CD14-positive monocyte (primary cell): ENCODE results near the gene ILDR1. TPM values are rescaled to one million over a fixed set of nuclear protein-coding genes. Genes with fewer than 3 reads are reported as not detected.

Source experiments
- DNase-seq, 3 donors: peaks; one replicate each; pipeline ENCODE4 v3.0.0-alpha.2; 2011 to 2022
- H2AFZ ChIP-seq: 2 replicates; pipeline ENCODE4 v1.6.0; 2012; ENCODE audit warnings: mild to moderate bottlenecking, low read depth, low read length, inconsistent platforms; ENCODE audit not compliant: insufficient read depth, poor library complexity, severe bottlenecking
- H3K27ac ChIP-seq, 2 donors: 1 replicate in 1 of 2; 2 replicates in 1 of 2; pipeline ENCODE4 v1.5.1; 2012 to 2013; ENCODE audit warnings: low read length in 2 of 2, control low read depth in 1 of 2, inconsistent platforms in 1 of 2, low read depth in 1 of 2, mild to moderate bottlenecking in 1 of 2
- H3K27me3 ChIP-seq, 2 donors: one replicate each; pipeline versions ENCODE4 v1.6.0 to v1.6.1; 2011 to 2013; ENCODE audit warnings: low read length in 2 of 2; ENCODE audit not compliant: control insufficient read depth in 2 of 2, insufficient read depth in 2 of 2
- H3K36me3 ChIP-seq, 2 donors: replicated peaks in 1 of 2; 1 replicate in 1 of 2; 2 replicates in 1 of 2; pipeline versions ENCODE4 v1.5.1 to v1.6.1; 2012 to 2013; ENCODE audit warnings: low read length in 2 of 2, control low read depth in 1 of 2, inconsistent platforms in 1 of 2, mild to moderate bottlenecking in 1 of 2; ENCODE audit not compliant: insufficient read depth in 2 of 2, control insufficient read depth in 1 of 2
- H3K4me1 ChIP-seq, 2 donors: 1 replicate in 1 of 2; 2 replicates in 1 of 2; pipeline versions ENCODE4 v1.5.1 to v1.6.1; 2012 to 2013; ENCODE audit warnings: low read length in 2 of 2, control low read depth in 1 of 2, inconsistent platforms in 1 of 2, mild to moderate bottlenecking in 1 of 2, moderate library complexity in 1 of 2; ENCODE audit not compliant: insufficient read depth in 2 of 2, control insufficient read depth in 1 of 2
- H3K4me2 ChIP-seq: replicated peaks from 2 replicates; pipeline ENCODE3; 2012; ENCODE audit warnings: low read length, moderate library complexity, mild to moderate bottlenecking; ENCODE audit not compliant: poor library complexity, severe bottlenecking; ENCODE audit errors: extremely low read depth
- H3K4me3 ChIP-seq, 3 experiments: fragments of 200-600 bp in 1 of 3; sonication (generic) in 1 of 3; replicated peaks in 1 of 3; 1 replicate in 2 of 3; 2 replicates in 1 of 3; pipeline ENCODE4 v1.5.1; 2011 to 2013; ENCODE audit warnings: low read length in 3 of 3, mild to moderate bottlenecking in 3 of 3, control low read depth in 2 of 3, low read depth in 2 of 3, inconsistent platforms in 1 of 3, moderate library complexity in 1 of 3
- H3K79me2 ChIP-seq: 2 replicates; pipeline ENCODE4 v1.6.0; 2012; ENCODE audit warnings: mild to moderate bottlenecking, control low read depth, inconsistent platforms, low read length, moderate library complexity; ENCODE audit not compliant: insufficient read depth
- H3K9ac ChIP-seq: 2 replicates; pipeline ENCODE4 v1.6.0; 2017; ENCODE audit warnings: low read length, mild to moderate bottlenecking; ENCODE audit not compliant: insufficient read depth, poor library complexity, severe bottlenecking
- H3K9me3 ChIP-seq, 2 donors: replicated peaks in 1 of 2; 1 replicate in 1 of 2; 2 replicates in 1 of 2; pipeline versions ENCODE4 v1.5.1 to v1.6.1; 2012 to 2013; ENCODE audit warnings: low read length in 2 of 2, control low read depth in 1 of 2; ENCODE audit not compliant: control insufficient read depth in 1 of 2, insufficient read depth in 1 of 2
- H4K20me1 ChIP-seq: 2 replicates; pipeline ENCODE4 v1.6.0; 2012; ENCODE audit warnings: mild to moderate bottlenecking, low read length, control low read depth, moderate library complexity; ENCODE audit not compliant: insufficient read depth
- H3K27ac Mint-ChIP-seq, 7 donors: one replicate each; pipeline ENCODE4 v1.8.0; 2020; ENCODE audit warnings: mild to moderate bottlenecking in 7 of 7, mixed read lengths in 7 of 7, moderate library complexity in 6 of 7, inconsistent platforms in 2 of 7
- H3K27me3 Mint-ChIP-seq, 3 donors: one replicate each; pipeline ENCODE4 v1.8.0; 2021 to 2022; ENCODE audit warnings: low read depth in 3 of 3, mild to moderate bottlenecking in 3 of 3, mixed read lengths in 3 of 3, moderate library complexity in 3 of 3, inconsistent platforms in 1 of 3
- H3K36me3 Mint-ChIP-seq, 2 donors: one replicate each; pipeline ENCODE4 v1.8.0; 2020; ENCODE audit warnings: mixed read lengths in 2 of 2, inconsistent platforms in 1 of 2, mild to moderate bottlenecking in 1 of 2
- H3K4me1 Mint-ChIP-seq: one replicate; pipeline ENCODE4 v1.8.0; 2020; ENCODE audit warnings: mild to moderate bottlenecking, mixed read lengths
- H3K4me3 Mint-ChIP-seq, 2 donors: one replicate each; pipeline ENCODE4 v1.8.0; 2020; ENCODE audit warnings: mild to moderate bottlenecking in 2 of 2, mixed read lengths in 2 of 2, moderate library complexity in 1 of 2
- H3K9me3 Mint-ChIP-seq, 7 donors: one replicate each; pipeline ENCODE4 v1.8.0; 2020 to 2022; ENCODE audit warnings: mixed read lengths in 7 of 7, mild to moderate bottlenecking in 6 of 7, moderate library complexity in 6 of 7, inconsistent platforms in 2 of 7
- CTCF ChIP-seq: fragments of 200-600 bp; IDR thresholded peaks from one replicate; pipeline ENCODE4 v1.8.0; 2022; ENCODE audit warnings: antibody characterized with exemption, mild to moderate bottlenecking
- WGBS: methylation state at CpG from one replicate; pipeline ENCODE4 v1.1.5; 2013; ENCODE audit warnings: missing lambda C conversion rate; ENCODE audit not compliant: insufficient coverage; 5-methylcytosine and 5-hydroxymethylcytosine counted together
- intact Hi-C, 2 donors: fragments of 100-400 bp; cut with micrococcal nuclease; formaldehyde crosslinking; loops; one replicate each; pipeline versions ENCODE4 v1.15.0 to v1.15.1; 2023
- polyA plus RNA-seq, 3 donors: library from polyadenylated mRNA; depleted of rRNA in 1 of 3; unstranded in 2 of 3; stranded (reverse) in 1 of 3; fragments of 300-500 nt in 2 of 3; fragments of >200 nt in 1 of 3; fragmentation: Illumina TruSeq in 2 of 3; gene quantifications; 1 replicate in 2 of 3; 2 replicates in 1 of 3; pipeline ENCODE4 v1.2.3, GENCODE V29; 2012 to 2021

Gene ILDR1
- polyA plus RNA-seq, 3 donors, result 0.12 to 0.28 (median 0.20) TPM

- peaks cover 83% of the 10 kb centered on the region for H3K4me1 Mint-ChIP-seq
- H3K36me3 Mint-ChIP-seq, result peaks cover 4% of the 10 kb centered on the region in 2 donors
- peak overlapping the region in 1 of 3 experiments; percentile 30 for H3K4me3 ChIP-seq
- H3K36me3 ChIP-seq, result no peaks in the 10 kb centered on the region
- peaks cover 0 to 5% (median 2%) of the 10 kb centered on the region in 3 donors for H3K27me3 Mint-ChIP-seq
- no peak for TF ChIP-seq CTCF
- WGBS, result 46% methylated on average over 3 of the region's 6 CpGs
- H3K27ac ChIP-seq, result peak overlapping the region; percentile 79 to 90
- H4K20me1 ChIP-seq, result no peaks in the 10 kb centered on the region
- H3K4me2 ChIP-seq, result peak overlapping the region; percentile 61
- no peak overlapping the region for H2AFZ ChIP-seq
- peak overlapping the region; percentile 8 to 80 for H3K4me3 Mint-ChIP-seq
- no peaks in the 10 kb centered on the region for H3K27me3 ChIP-seq
- H3K79me2 ChIP-seq, result no peaks in the 10 kb centered on the region
- H3K9me3 ChIP-seq, result no peaks in the 10 kb centered on the region
- peaks cover 76 to 81% of the 10 kb centered on the region in 2 donors for H3K4me1 ChIP-seq
- intact Hi-C loops, result loop anchor here (5.0 to 10.0 kb wide), 5 partner anchors 56 to 258 kb away; partner anchors contain the start of gene CD86 (in 2 of the 2)
- peak overlapping the region; percentile 95 to 99 (median 98) for H3K27ac Mint-ChIP-seq
- peak overlapping the region; percentile 42 for H3K9ac ChIP-seq
- DNase-seq, result peak; percentile 71 to 84 (median 75)
- H3K9me3 Mint-ChIP-seq, result peaks cover 0 to 3% (median 0%) of the 10 kb centered on the region in 7 donors
Observed at GRCh38 chr3:121998611-121999473, 23.2 kb downstream of the ILDR1 start.

GRCh38 chr3:121998030-121998580 lies 23.9 kb downstream of the ILDR1 start:
- DNase-seq, result peak; percentile 80 to 91 (median 85)
- H2AFZ ChIP-seq, result no peak overlapping the region
- no peak for TF ChIP-seq CTCF
- H3K36me3 ChIP-seq, result no peaks in the 10 kb centered on the region
- H3K27ac Mint-ChIP-seq, result peak overlapping the region; percentile 95 to 99 (median 98)
- no peaks in the 10 kb centered on the region for H3K9me3 ChIP-seq
- H3K4me1 Mint-ChIP-seq, result peaks cover 78% of the 10 kb centered on the region
- peak overlapping the region; percentile 61 for H3K4me2 ChIP-seq
- peak overlapping the region in 1 of 3 experiments; percentile 43 for H3K4me3 ChIP-seq
- WGBS, result 0% methylated on average over 2 of the region's 4 CpGs
- peak overlapping the region; percentile 42 for H3K9ac ChIP-seq
- peaks cover 73 to 79% of the 10 kb centered on the region in 2 donors for H3K4me1 ChIP-seq
- no peaks in the 10 kb centered on the region for H3K79me2 ChIP-seq
- H3K27me3 Mint-ChIP-seq, result peaks cover 0 to 5% (median 2%) of the 10 kb centered on the region in 3 donors
- peak overlapping the region in 1 of 2 donors; percentile 65 for H3K4me3 Mint-ChIP-seq
- peaks cover 0 to 3% (median 0%) of the 10 kb centered on the region in 7 donors for H3K9me3 Mint-ChIP-seq
- no peaks in the 10 kb centered on the region for H4K20me1 ChIP-seq
- intact Hi-C loops, result loop anchor here (5.0 to 10.0 kb wide), 5 partner anchors 57 to 259 kb away; partner anchors contain the start of gene CD86 (in 2 of the 2)
- H3K27ac ChIP-seq, result peak overlapping the region; percentile 79 to 90
- H3K36me3 Mint-ChIP-seq, result peaks cover 4% of the 10 kb centered on the region in 2 donors
- H3K27me3 ChIP-seq, result no peaks in the 10 kb centered on the region
